Liver (tissue), 9 donors: ENCODE results near the gene CLIC6. TPM values are rescaled to one million over a fixed set of nuclear protein-coding genes. Genes with fewer than 3 reads are reported as not detected.

Experiments
- DNase-seq: peaks from one replicate; pipeline ENCODE4 v3.0.0-alpha.2; 2017; ENCODE audit warnings: low spot score
- H3K27ac ChIP-seq, 2 donors: one replicate each; pipeline ENCODE4 v1.7.0; 2013; ENCODE audit warnings: inconsistent platforms in 2 of 2, low read length in 2 of 2, control low read depth in 1 of 2, low read depth in 1 of 2, mild to moderate bottlenecking in 1 of 2
- H3K27me3 ChIP-seq, 4 donors: one replicate each; pipeline versions ENCODE4 v1.6.1 to v1.7.0; 2013; ENCODE audit warnings: low read length in 3 of 4, inconsistent platforms in 1 of 4, mild to moderate bottlenecking in 1 of 4, moderate library complexity in 1 of 4; ENCODE audit not compliant: control insufficient read depth in 4 of 4, insufficient read depth in 4 of 4
- H3K36me3 ChIP-seq, 4 donors: one replicate each; pipeline versions ENCODE4 v1.6.1 to v1.7.0; 2013; ENCODE audit warnings: low read length in 3 of 4, mild to moderate bottlenecking in 3 of 4, low read depth in 1 of 4, moderate library complexity in 1 of 4; ENCODE audit not compliant: control insufficient read depth in 4 of 4, insufficient read depth in 3 of 4
- H3K4me1 ChIP-seq, 4 donors: one replicate each; pipeline versions ENCODE4 v1.6.1 to v1.7.0; 2013; ENCODE audit warnings: low read length in 3 of 4, mild to moderate bottlenecking in 3 of 4, moderate library complexity in 1 of 4; ENCODE audit not compliant: control insufficient read depth in 4 of 4, insufficient read depth in 4 of 4
- H3K4me3 ChIP-seq, 3 donors: one replicate each; pipeline versions ENCODE4 v1.6.1 to v1.7.0; 2013; ENCODE audit warnings: low read length in 3 of 3, control low read depth in 1 of 3, low read depth in 1 of 3, mild to moderate bottlenecking in 1 of 3
- H3K9ac ChIP-seq, 2 donors: one replicate each; pipeline ENCODE4 v1.7.0; 2013; ENCODE audit warnings: low read length in 2 of 2, mild to moderate bottlenecking in 2 of 2, moderate library complexity in 2 of 2, control low read depth in 1 of 2, low read depth in 1 of 2
- H3K9me3 ChIP-seq, 4 donors: one replicate each; pipeline versions ENCODE4 v1.6.1 to v1.7.0; 2013; ENCODE audit warnings: low read length in 3 of 4; ENCODE audit not compliant: control insufficient read depth in 4 of 4
- EGR1 ChIP-seq, 2 donors: IDR thresholded peaks; 2 replicates each; pipeline ENCODE4 v1.6.1; 2016 to 2018; ENCODE audit warnings: antibody characterized with exemption in 2 of 2, low read depth in 2 of 2
- FOXA1 ChIP-seq: IDR thresholded peaks from 2 replicates; pipeline ENCODE4 v1.6.1; 2016; ENCODE audit warnings: antibody characterized with exemption
- FOXA2 ChIP-seq: IDR thresholded peaks from 2 replicates; pipeline ENCODE4 v1.6.1; 2016; ENCODE audit warnings: antibody characterized with exemption
- GABPA ChIP-seq, 2 donors: IDR thresholded peaks in 1 of 2; conservative IDR thresholded peaks in 1 of 2; 2 replicates each; pipeline ENCODE4 v1.6.1; 2016; ENCODE audit warnings: antibody characterized with exemption in 2 of 2, mild to moderate bottlenecking in 1 of 2, moderate library complexity in 1 of 2
- HNF4A ChIP-seq, 2 donors: conservative IDR thresholded peaks; 2 replicates each; pipeline ENCODE4 v1.6.1; 2016; ENCODE audit warnings: antibody characterized with exemption in 2 of 2, mild to moderate bottlenecking in 2 of 2
- HNF4G ChIP-seq: IDR thresholded peaks from 2 replicates; pipeline ENCODE4 v1.6.1; 2016; ENCODE audit warnings: antibody characterized with exemption
- JUND ChIP-seq, 2 donors: IDR thresholded peaks; 2 replicates each; pipeline ENCODE4 v1.6.1; 2016; ENCODE audit warnings: antibody characterized with exemption in 2 of 2
- NR2F2 ChIP-seq: IDR thresholded peaks from 2 replicates; pipeline ENCODE4 v1.6.1; 2016; ENCODE audit warnings: antibody characterized with exemption
- RAD21 ChIP-seq, 2 donors: IDR thresholded peaks; 2 replicates each; pipeline ENCODE4 v1.6.1; 2016; ENCODE audit warnings: antibody characterized with exemption in 2 of 2, mild to moderate bottlenecking in 2 of 2
- RXRA ChIP-seq, 2 donors: IDR thresholded peaks; 2 replicates each; pipeline ENCODE4 v1.6.1; 2017 to 2018; ENCODE audit warnings: antibody characterized with exemption in 2 of 2, mild to moderate bottlenecking in 1 of 2
- SP1 ChIP-seq: IDR thresholded peaks from 2 replicates; pipeline ENCODE4 v1.6.1; 2018; ENCODE audit warnings: antibody characterized with exemption, mild to moderate bottlenecking
- TAF1 ChIP-seq: conservative IDR thresholded peaks from 2 replicates; pipeline ENCODE4 v1.6.1; 2016; ENCODE audit warnings: antibody characterized with exemption, mild to moderate bottlenecking
- YY1 ChIP-seq: IDR thresholded peaks from 2 replicates; pipeline ENCODE4 v1.6.1; 2016; ENCODE audit warnings: antibody characterized with exemption, mild to moderate bottlenecking
- WGBS: extraction: QIAGEN DNeasy Blood & Tissue Kit; methylation state at CpG from one replicate; pipeline ENCODE4 v1.1.7; 2013; 5-methylcytosine and 5-hydroxymethylcytosine counted together
- polyA plus RNA-seq, 2 donors: library from polyadenylated mRNA; stranded (reverse) in 1 of 2; unstranded in 1 of 2; fragments of 200-250 nt in 1 of 2; fragments of >200 nt in 1 of 2; fragmentation: Nextera tagmentation in 1 of 2; extraction: Ambion mirVana in 1 of 2; gene quantifications; one replicate each; pipeline versions ENCODE4 v1.2.1 to v1.2.3, GENCODE V29; 2013 to 2015
- total RNA-seq, 2 donors: library from RNA; depleted of rRNA; stranded (reverse); fragments of >200 nt; gene quantifications; one replicate each; pipeline ENCODE4 v1.2.3, GENCODE V29; 2014
- TF ChIP-seq, protein P1 (sequence below): IDR thresholded peaks from 2 replicates; pipeline ENCODE4 v1.6.1; 2016; ENCODE audit warnings: antibody characterized with exemption, mild to moderate bottlenecking
- TF ChIP-seq, protein P2 (sequence below): IDR thresholded peaks from 2 replicates; pipeline ENCODE4 v1.6.1; 2016; ENCODE audit warnings: antibody characterized with exemption
- TF ChIP-seq, protein P3 (sequence below): IDR thresholded peaks from 2 replicates; pipeline ENCODE4 v1.6.1; 2016; ENCODE audit warnings: antibody characterized with exemption
- TF ChIP-seq, protein P4 (sequence below): IDR thresholded peaks from 2 replicates; pipeline ENCODE4 v1.6.1; 2016; ENCODE audit warnings: antibody characterized with exemption
- TF ChIP-seq, protein P5 (sequence below): fragments of 150-350 bp; IDR thresholded peaks from 2 replicates; pipeline ENCODE4 v1.5.1; 2017; ENCODE audit warnings: improper control_type of control experiment, low read depth, low read length; ENCODE audit not compliant: missing input control
- donor health status: healthy.
- donor health status: healthy.
- donor health status: healthy.
- donor health status: healthy.
- donor health status: healthy.

The CLIC6 gene
- total and polyA plus RNA-seq, 4 donors: 0.05 to 0.59 (median 0.23) TPM

DNA sequence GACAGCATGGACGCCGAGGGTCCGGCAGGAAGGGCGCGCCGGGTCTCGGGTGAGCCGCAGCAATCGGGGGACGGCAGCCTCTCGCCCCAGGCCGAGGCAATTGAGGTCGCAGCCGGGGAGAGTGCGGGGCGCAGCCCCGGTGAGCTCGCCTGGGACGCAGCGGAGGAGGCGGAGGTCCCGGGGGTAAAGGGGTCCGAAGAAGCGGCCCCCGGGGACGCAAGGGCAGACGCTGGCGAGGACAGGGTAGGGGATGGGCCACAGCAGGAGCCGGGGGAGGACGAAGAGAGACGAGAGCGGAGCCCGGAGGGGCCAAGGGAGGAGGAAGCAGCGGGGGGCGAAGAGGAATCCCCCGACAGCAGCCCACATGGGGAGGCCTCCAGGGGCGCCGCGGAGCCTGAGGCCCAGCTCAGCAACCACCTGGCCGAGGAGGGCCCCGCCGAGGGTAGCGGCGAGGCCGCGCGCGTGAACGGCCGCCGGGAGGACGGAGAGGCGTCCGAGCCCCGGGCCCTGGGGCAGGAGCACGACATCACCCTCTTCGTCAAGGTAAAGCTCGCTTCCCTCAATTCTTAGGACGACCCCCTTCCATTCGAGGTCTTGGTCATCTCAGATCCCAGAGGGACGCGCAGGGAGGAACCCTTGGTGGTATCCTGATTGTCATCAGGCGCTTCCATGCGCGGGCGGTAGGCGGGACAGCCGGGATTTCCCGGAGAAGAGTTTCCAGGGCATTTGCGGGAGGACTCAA lies 1.6 kb downstream of the CLIC6 start:
- DNase-seq: no peak
- Histone ChIP-seq H3K27ac (no peak overlapping the region), H3K9ac (no peak overlapping the region), H3K36me3 (no peaks in the 10 kb centered on the region), H3K4me3 (peak overlapping the region in 1 of 3 donors; percentile 35), H3K9me3 (no peaks in the 10 kb centered on the region), H3K4me1 (peaks cover 2 to 14% (median 7%) of the 10 kb centered on the region in 4 donors), H3K27me3 (peaks cover 4 to 6% (median 5%) of the 10 kb centered on the region in 4 donors)
- WGBS: 3% methylated on average over 70 of the region's 70 CpGs
- no peak for TF ChIP-seq GABPA (IDR thresholded peaks at IDR 0.05 in 1 of 2, conservative IDR thresholded peaks at IDR 0.05 in 1 of 2)
- TF ChIP-seq YY1: no peak
- TF ChIP-seq JUND (IDR thresholded peaks at IDR 0.05): no peak
- no peak for TF ChIP-seq RXRA (IDR thresholded peaks at IDR 0.05)
- no peak for TF ChIP-seq RAD21 (IDR thresholded peaks at IDR 0.05)
- TF ChIP-seq, protein P1, sequence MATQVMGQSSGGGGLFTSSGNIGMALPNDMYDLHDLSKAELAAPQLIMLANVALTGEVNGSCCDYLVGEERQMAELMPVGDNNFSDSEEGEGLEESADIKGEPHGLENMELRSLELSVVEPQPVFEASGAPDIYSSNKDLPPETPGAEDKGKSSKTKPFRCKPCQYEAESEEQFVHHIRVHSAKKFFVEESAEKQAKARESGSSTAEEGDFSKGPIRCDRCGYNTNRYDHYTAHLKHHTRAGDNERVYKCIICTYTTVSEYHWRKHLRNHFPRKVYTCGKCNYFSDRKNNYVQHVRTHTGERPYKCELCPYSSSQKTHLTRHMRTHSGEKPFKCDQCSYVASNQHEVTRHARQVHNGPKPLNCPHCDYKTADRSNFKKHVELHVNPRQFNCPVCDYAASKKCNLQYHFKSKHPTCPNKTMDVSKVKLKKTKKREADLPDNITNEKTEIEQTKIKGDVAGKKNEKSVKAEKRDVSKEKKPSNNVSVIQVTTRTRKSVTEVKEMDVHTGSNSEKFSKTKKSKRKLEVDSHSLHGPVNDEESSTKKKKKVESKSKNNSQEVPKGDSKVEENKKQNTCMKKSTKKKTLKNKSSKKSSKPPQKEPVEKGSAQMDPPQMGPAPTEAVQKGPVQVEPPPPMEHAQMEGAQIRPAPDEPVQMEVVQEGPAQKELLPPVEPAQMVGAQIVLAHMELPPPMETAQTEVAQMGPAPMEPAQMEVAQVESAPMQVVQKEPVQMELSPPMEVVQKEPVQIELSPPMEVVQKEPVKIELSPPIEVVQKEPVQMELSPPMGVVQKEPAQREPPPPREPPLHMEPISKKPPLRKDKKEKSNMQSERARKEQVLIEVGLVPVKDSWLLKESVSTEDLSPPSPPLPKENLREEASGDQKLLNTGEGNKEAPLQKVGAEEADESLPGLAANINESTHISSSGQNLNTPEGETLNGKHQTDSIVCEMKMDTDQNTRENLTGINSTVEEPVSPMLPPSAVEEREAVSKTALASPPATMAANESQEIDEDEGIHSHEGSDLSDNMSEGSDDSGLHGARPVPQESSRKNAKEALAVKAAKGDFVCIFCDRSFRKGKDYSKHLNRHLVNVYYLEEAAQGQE: no peak
- TF ChIP-seq, protein P2, sequence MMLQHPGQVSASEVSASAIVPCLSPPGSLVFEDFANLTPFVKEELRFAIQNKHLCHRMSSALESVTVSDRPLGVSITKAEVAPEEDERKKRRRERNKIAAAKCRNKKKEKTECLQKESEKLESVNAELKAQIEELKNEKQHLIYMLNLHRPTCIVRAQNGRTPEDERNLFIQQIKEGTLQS: no peak
- no peak for TF ChIP-seq HNF4A (conservative IDR thresholded peaks at IDR 0.05)
- TF ChIP-seq EGR1 (IDR thresholded peaks at IDR 0.05; ENCODE audit: low read depth in 2 of 2): no peak
- TF ChIP-seq FOXA1: no peak
- TF ChIP-seq SP1: no peak
- no peak for TF ChIP-seq TAF1
- no peak for TF ChIP-seq FOXA2
- TF ChIP-seq, protein P3, sequence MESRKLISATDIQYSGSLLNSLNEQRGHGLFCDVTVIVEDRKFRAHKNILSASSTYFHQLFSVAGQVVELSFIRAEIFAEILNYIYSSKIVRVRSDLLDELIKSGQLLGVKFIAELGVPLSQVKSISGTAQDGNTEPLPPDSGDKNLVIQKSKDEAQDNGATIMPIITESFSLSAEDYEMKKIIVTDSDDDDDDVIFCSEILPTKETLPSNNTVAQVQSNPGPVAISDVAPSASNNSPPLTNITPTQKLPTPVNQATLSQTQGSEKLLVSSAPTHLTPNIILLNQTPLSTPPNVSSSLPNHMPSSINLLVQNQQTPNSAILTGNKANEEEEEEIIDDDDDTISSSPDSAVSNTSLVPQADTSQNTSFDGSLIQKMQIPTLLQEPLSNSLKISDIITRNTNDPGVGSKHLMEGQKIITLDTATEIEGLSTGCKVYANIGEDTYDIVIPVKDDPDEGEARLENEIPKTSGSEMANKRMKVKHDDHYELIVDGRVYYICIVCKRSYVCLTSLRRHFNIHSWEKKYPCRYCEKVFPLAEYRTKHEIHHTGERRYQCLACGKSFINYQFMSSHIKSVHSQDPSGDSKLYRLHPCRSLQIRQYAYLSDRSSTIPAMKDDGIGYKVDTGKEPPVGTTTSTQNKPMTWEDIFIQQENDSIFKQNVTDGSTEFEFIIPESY: no peak
- TF ChIP-seq HNF4G: no peak
- TF ChIP-seq, protein P4, sequence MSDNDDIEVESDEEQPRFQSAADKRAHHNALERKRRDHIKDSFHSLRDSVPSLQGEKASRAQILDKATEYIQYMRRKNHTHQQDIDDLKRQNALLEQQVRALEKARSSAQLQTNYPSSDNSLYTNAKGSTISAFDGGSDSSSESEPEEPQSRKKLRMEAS: no peak
- TF ChIP-seq, protein P5, sequence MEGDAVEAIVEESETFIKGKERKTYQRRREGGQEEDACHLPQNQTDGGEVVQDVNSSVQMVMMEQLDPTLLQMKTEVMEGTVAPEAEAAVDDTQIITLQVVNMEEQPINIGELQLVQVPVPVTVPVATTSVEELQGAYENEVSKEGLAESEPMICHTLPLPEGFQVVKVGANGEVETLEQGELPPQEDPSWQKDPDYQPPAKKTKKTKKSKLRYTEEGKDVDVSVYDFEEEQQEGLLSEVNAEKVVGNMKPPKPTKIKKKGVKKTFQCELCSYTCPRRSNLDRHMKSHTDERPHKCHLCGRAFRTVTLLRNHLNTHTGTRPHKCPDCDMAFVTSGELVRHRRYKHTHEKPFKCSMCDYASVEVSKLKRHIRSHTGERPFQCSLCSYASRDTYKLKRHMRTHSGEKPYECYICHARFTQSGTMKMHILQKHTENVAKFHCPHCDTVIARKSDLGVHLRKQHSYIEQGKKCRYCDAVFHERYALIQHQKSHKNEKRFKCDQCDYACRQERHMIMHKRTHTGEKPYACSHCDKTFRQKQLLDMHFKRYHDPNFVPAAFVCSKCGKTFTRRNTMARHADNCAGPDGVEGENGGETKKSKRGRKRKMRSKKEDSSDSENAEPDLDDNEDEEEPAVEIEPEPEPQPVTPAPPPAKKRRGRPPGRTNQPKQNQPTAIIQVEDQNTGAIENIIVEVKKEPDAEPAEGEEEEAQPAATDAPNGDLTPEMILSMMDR: no peak
- TF ChIP-seq NR2F2: no peak
